SK-N-SH treated with all-trans-retinoic acid at 6 μM for 48 hours (cell line): Measurements from ENCODE around the gene OR7G3.

ENCODE experiments used
- ATAC-seq: fragments of 200-7000 bp; cut with Tn5 transposase; 3 replicates; pipeline ENCODE4 v1.9.1; 2020; ENCODE audit warnings: mild to moderate bottlenecking, moderate library complexity
- ARNTL ChIP-seq: fragments of 450-650 bp; formaldehyde crosslinking; IDR thresholded peaks from 2 replicates; pipeline ENCODE4 v1.5.0; 2020; ENCODE audit warnings: low read depth, mild to moderate bottlenecking, moderate library complexity, borderline replicate concordance
- BACH2 ChIP-seq: fragments of 250-450 bp; sonication (Bioruptor Pico); IDR thresholded peaks from 2 replicates; pipeline ENCODE4 v1.9.0; 2021; ENCODE audit warnings: mild to moderate bottlenecking, borderline replicate concordance
- CSDC2 ChIP-seq: fragments of 250-450 bp; sonication (Bioruptor Pico); IDR thresholded peaks from 2 replicates; pipeline ENCODE4 v1.5.0; 2020; ENCODE audit warnings: mild to moderate bottlenecking, moderate library complexity
- ESRRG ChIP-seq: fragments of 250-450 bp; sonication (Bioruptor Pico); IDR thresholded peaks from 2 replicates; pipeline ENCODE4 v1.6.1; 2021; ENCODE audit warnings: mild to moderate bottlenecking
- GLIS3 ChIP-seq: fragments of 250-450 bp; sonication (Bioruptor Pico); IDR thresholded peaks from 2 replicates; pipeline ENCODE4 v1.5.0; 2020; ENCODE audit warnings: mild to moderate bottlenecking, moderate library complexity
- ISL1 ChIP-seq: fragments of 250-450 bp; sonication (Bioruptor Pico); IDR thresholded peaks from 2 replicates; pipeline ENCODE4 v2.1.2; 2022; ENCODE audit warnings: mild to moderate bottlenecking, moderate library complexity
- OSR1 ChIP-seq: fragments of 250-450 bp; sonication (Bioruptor Pico); IDR thresholded peaks from 2 replicates; pipeline ENCODE4 v1.8.0; 2022; ENCODE audit warnings: moderate library complexity, mild to moderate bottlenecking, inconsistent platforms
- PPARA ChIP-seq: fragments of 250-450 bp; sonication (Bioruptor Pico); IDR thresholded peaks from 2 replicates; pipeline ENCODE4 v1.5.0; 2020; ENCODE audit warnings: mild to moderate bottlenecking, borderline replicate concordance
- RARB ChIP-seq: fragments of 250-450 bp; sonication (Bioruptor Pico); IDR thresholded peaks from 2 replicates; pipeline ENCODE4 v1.8.0; 2021; ENCODE audit warnings: mild to moderate bottlenecking, moderate library complexity
- SNAI2 ChIP-seq: fragments of 250-450 bp; sonication (Bioruptor Pico); IDR thresholded peaks from 2 replicates; pipeline ENCODE4 v1.5.0; 2020; ENCODE audit warnings: mild to moderate bottlenecking, moderate library complexity
- TCF4 ChIP-seq: fragments of 250-450 bp; sonication (Bioruptor Pico); IDR thresholded peaks from 2 replicates; pipeline ENCODE4 v1.8.0; 2021; ENCODE audit warnings: mild to moderate bottlenecking, moderate library complexity, borderline replicate concordance
- TOX ChIP-seq: fragments of 250-450 bp; sonication (Bioruptor Pico); IDR thresholded peaks from 2 replicates; pipeline ENCODE4 v1.8.0; 2021; ENCODE audit warnings: mild to moderate bottlenecking, moderate library complexity, borderline replicate concordance
- ZC3H10 ChIP-seq: fragments of 250-450 bp; sonication (Bioruptor Pico); IDR thresholded peaks from 2 replicates; pipeline ENCODE4 v1.5.1; 2021; ENCODE audit warnings: mild to moderate bottlenecking, moderate library complexity
- ZFP3 ChIP-seq: fragments of 250-450 bp; sonication (Bioruptor Pico); IDR thresholded peaks from 2 replicates; pipeline ENCODE4 v1.5.0; 2020; ENCODE audit warnings: mild to moderate bottlenecking, moderate library complexity
- ZFP30 ChIP-seq: fragments of 450-650 bp; formaldehyde crosslinking; IDR thresholded peaks from 2 replicates; pipeline ENCODE4 v1.5.0; 2022; ENCODE audit warnings: mild to moderate bottlenecking, moderate library complexity
- ZNF565 ChIP-seq: fragments of 450-650 bp; formaldehyde crosslinking; conservative IDR thresholded peaks from 2 replicates; pipeline ENCODE4 v1.5.0; 2020; ENCODE audit warnings: low read depth, mild to moderate bottlenecking, moderate library complexity
- ZNF70 ChIP-seq: fragments of 450-650 bp; formaldehyde crosslinking; IDR thresholded peaks from 2 replicates; pipeline ENCODE4 v1.5.0; 2020; ENCODE audit warnings: mild to moderate bottlenecking, moderate library complexity
- ZNF8 ChIP-seq: fragments of 450-650 bp; formaldehyde crosslinking; IDR thresholded peaks from 2 replicates; pipeline ENCODE4 v1.5.0; 2020; ENCODE audit warnings: mild to moderate bottlenecking, moderate library complexity
- TF ChIP-seq, protein P1 (sequence below): fragments of 250-450 bp; sonication (Bioruptor Pico); IDR thresholded peaks from 2 replicates; pipeline ENCODE4 v1.5.0; 2020; ENCODE audit warnings: mild to moderate bottlenecking, moderate library complexity
- TF ChIP-seq, protein P2 (sequence below): fragments of 250-450 bp; sonication (Bioruptor Pico); IDR thresholded peaks from 2 replicates; pipeline ENCODE4 v1.5.1; 2021; ENCODE audit warnings: mild to moderate bottlenecking, moderate library complexity
- TF ChIP-seq, protein P3 (sequence below): fragments of 250-450 bp; sonication (Bioruptor Pico); IDR thresholded peaks from 2 replicates; pipeline ENCODE4 v1.8.0; 2020; ENCODE audit warnings: mild to moderate bottlenecking, moderate library complexity, borderline replicate concordance
- TF ChIP-seq, protein P4 (sequence below): fragments of 250-450 bp; sonication (Bioruptor Pico); IDR thresholded peaks from 2 replicates; pipeline ENCODE4 v1.8.0; 2021; ENCODE audit warnings: low read depth, mild to moderate bottlenecking, moderate library complexity, borderline replicate concordance

OR7G3 gene

DNA sequence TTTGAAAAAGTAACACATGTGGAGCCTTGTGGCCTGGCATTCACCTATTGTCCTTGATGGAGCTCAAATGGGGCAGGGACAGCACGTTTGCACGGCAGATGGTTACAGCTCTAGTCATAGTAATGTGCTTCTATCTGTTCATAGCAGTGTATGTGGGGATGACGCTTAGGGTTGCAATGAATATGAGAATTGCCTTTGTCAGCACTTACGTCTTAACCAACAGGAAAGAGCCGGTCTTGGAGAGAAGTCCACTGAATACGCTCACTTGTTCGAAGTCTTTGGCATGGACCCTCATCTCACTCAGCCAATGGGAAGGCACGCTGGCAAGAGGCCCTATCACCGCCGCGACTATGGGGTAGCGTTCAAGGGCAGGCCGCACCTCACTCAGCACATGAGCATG lies 33.1 kb upstream of the OR7G3 start:
- ATAC-seq, result no peak
- TF ChIP-seq SNAI2 (no peak), BACH2 (CRISPR knock-in tag) (no peak), ZNF8 (CRISPR knock-in tag) (no peak), ZNF565 (CRISPR knock-in tag) (no peak), TCF4 (CRISPR knock-in tag) (no peak), ESRRG (CRISPR knock-in tag) (no peak), ISL1 (CRISPR knock-in tag) (no peak), CSDC2 (CRISPR knock-in tag) (no peak), RARB (no peak), ARNTL (no peak), OSR1 (CRISPR knock-in tag) (no peak), PPARA (CRISPR knock-in tag) (no peak)
- TF ChIP-seq, protein P1, sequence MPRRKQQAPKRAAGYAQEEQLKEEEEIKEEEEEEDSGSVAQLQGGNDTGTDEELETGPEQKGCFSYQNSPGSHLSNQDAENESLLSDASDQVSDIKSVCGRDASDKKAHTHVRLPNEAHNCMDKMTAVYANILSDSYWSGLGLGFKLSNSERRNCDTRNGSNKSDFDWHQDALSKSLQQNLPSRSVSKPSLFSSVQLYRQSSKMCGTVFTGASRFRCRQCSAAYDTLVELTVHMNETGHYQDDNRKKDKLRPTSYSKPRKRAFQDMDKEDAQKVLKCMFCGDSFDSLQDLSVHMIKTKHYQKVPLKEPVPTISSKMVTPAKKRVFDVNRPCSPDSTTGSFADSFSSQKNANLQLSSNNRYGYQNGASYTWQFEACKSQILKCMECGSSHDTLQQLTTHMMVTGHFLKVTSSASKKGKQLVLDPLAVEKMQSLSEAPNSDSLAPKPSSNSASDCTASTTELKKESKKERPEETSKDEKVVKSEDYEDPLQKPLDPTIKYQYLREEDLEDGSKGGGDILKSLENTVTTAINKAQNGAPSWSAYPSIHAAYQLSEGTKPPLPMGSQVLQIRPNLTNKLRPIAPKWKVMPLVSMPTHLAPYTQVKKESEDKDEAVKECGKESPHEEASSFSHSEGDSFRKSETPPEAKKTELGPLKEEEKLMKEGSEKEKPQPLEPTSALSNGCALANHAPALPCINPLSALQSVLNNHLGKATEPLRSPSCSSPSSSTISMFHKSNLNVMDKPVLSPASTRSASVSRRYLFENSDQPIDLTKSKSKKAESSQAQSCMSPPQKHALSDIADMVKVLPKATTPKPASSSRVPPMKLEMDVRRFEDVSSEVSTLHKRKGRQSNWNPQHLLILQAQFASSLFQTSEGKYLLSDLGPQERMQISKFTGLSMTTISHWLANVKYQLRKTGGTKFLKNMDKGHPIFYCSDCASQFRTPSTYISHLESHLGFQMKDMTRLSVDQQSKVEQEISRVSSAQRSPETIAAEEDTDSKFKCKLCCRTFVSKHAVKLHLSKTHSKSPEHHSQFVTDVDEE, result no peak
- TF ChIP-seq, protein P2, sequence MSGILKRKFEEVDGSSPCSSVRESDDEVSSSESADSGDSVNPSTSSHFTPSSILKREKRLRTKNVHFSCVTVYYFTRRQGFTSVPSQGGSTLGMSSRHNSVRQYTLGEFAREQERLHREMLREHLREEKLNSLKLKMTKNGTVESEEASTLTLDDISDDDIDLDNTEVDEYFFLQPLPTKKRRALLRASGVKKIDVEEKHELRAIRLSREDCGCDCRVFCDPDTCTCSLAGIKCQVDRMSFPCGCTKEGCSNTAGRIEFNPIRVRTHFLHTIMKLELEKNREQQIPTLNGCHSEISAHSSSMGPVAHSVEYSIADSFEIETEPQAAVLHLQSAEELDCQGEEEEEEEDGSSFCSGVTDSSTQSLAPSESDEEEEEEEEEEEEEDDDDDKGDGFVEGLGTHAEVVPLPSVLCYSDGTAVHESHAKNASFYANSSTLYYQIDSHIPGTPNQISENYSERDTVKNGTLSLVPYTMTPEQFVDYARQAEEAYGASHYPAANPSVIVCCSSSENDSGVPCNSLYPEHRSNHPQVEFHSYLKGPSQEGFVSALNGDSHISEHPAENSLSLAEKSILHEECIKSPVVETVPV (CRISPR knock-in tag), result no peak
- TF ChIP-seq, protein P3, sequence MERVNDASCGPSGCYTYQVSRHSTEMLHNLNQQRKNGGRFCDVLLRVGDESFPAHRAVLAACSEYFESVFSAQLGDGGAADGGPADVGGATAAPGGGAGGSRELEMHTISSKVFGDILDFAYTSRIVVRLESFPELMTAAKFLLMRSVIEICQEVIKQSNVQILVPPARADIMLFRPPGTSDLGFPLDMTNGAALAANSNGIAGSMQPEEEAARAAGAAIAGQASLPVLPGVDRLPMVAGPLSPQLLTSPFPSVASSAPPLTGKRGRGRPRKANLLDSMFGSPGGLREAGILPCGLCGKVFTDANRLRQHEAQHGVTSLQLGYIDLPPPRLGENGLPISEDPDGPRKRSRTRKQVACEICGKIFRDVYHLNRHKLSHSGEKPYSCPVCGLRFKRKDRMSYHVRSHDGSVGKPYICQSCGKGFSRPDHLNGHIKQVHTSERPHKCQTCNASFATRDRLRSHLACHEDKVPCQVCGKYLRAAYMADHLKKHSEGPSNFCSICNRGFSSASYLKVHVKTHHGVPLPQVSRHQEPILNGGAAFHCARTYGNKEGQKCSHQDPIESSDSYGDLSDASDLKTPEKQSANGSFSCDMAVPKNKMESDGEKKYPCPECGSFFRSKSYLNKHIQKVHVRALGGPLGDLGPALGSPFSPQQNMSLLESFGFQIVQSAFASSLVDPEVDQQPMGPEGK (CRISPR knock-in tag), result no peak
- TF ChIP-seq, protein P4, sequence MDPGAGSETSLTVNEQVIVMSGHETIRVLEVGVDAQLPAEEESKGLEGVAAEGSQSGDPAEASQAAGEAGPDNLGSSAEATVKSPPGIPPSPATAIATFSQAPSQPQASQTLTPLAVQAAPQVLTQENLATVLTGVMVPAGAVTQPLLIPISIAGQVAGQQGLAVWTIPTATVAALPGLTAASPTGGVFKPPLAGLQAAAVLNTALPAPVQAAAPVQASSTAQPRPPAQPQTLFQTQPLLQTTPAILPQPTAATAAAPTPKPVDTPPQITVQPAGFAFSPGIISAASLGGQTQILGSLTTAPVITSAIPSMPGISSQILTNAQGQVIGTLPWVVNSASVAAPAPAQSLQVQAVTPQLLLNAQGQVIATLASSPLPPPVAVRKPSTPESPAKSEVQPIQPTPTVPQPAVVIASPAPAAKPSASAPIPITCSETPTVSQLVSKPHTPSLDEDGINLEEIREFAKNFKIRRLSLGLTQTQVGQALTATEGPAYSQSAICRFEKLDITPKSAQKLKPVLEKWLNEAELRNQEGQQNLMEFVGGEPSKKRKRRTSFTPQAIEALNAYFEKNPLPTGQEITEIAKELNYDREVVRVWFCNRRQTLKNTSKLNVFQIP, result no peak

DNA sequence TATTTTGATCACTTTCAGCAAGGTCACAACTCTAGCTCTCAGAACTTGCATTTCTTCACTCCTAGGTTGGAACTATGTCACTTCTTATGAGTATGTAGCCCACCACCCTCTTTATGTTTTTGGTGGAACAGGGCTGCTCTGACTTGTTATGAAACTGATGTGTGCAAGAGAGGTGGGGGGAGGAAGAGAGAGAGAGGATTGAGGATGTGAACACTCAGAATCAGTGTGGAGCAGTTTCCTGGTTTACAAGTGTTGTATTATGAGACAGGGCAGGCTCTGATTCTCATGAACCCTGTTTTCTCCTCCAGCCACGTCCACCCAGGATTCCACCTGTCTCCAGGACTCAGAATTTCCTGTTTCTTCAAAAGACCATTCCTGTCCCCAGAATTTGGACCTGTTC lies 29.6 kb upstream of the OR7G3 start:
- no peak for ATAC-seq
- TF ChIP-seq GLIS3 (CRISPR knock-in tag), result no peak
- TF ChIP-seq ZNF70 (CRISPR knock-in tag), result no peak
- no peak for TF ChIP-seq ZFP30
- no peak for TF ChIP-seq RARB
- TF ChIP-seq BACH2 (CRISPR knock-in tag), result no peak
- TF ChIP-seq, protein P4, result no peak
- TF ChIP-seq, protein P1, result no peak
- TF ChIP-seq ISL1 (CRISPR knock-in tag), result no peak
- no peak for TF ChIP-seq ARNTL
- TF ChIP-seq SNAI2, result no peak
- no peak for TF ChIP-seq ZNF8 (CRISPR knock-in tag)
- no peak for TF ChIP-seq ZNF565 (CRISPR knock-in tag)
- no peak for TF ChIP-seq ZC3H10
- TF ChIP-seq TOX (CRISPR knock-in tag), result no peak
- TF ChIP-seq ZFP3, result no peak
- TF ChIP-seq PPARA (CRISPR knock-in tag), result no peak
- TF ChIP-seq, all 23 proteins: peak for 0
